Measurements from ENCODE around the gene PTH2R.
"Not testable (repeated sequence)": the region's sequence is repeated elsewhere in the genome, so short reads cannot be mapped to it uniquely, and the experiment has no call there.

GRCh38 chr2:208377344-208377860 lies 29.2 kb upstream of the PTH2R start:
- TF ChIP-seq CTCF (IDR thresholded peaks at IDR 0.05; ENCODE audit: poor library complexity, severe bottlenecking); EZH2 (IDR thresholded peaks at IDR 0.05; ENCODE audit: borderline replicate concordance, insufficient read depth, low read length, poor library complexity, severe bottlenecking): not testable (repeated sequence)

Data from neural cell (in vitro differentiated cells).